ENCODE measurements around the gene CAMTA1. TPM values are rescaled to one million over a fixed set of nuclear protein-coding genes. Genes with fewer than 3 reads are reported as not detected.

Gene CAMTA1
- total RNA-seq, 1 donor from 2014 or later, result 62.9 TPM

DNA sequence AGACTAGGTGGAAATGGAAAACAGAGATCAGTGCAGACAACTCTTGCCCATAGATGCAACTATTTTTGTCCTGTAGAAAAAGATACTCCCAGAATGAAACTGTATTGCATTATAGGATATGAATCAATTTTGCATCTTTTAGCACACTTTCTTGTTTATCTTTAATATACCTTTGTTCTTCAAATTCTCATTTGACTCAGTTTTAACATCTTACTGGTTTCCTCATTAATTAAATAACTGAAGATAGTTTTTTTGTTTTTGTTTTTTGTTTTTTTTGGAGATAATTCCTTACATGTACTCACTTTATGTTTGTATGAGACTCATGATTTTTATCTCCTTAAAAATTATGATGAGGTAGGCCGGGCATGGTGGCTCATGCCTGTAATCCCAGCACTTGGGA, 10.9 kb upstream of the CAMTA1 start:
- no peak for DNase-seq (ENCODE audit: extremely low spot score in 2 of 2)
- Histone ChIP-seq H3K27me3 (no peaks in the 10 kb centered on the region), H3K36me3 (no peaks in the 10 kb centered on the region), H3K4me3 (no peak overlapping the region), H3K4me1 (peaks cover 22% of the 10 kb centered on the region), H3K27ac (no peak overlapping the region), H3K9me3 (no peaks in the 10 kb centered on the region)
- intact Hi-C loops (cut with DNase I), result no loop called here
- TF ChIP-seq POLR2AphosphoS5 (IDR thresholded peaks at IDR 0.05; ENCODE audit: insufficient read depth in 1 of 2, low read depth in 1 of 2) (no peak), POLR2A (IDR thresholded peaks at IDR 0.05) (no peak)
- TF ChIP-seq, protein P1, sequence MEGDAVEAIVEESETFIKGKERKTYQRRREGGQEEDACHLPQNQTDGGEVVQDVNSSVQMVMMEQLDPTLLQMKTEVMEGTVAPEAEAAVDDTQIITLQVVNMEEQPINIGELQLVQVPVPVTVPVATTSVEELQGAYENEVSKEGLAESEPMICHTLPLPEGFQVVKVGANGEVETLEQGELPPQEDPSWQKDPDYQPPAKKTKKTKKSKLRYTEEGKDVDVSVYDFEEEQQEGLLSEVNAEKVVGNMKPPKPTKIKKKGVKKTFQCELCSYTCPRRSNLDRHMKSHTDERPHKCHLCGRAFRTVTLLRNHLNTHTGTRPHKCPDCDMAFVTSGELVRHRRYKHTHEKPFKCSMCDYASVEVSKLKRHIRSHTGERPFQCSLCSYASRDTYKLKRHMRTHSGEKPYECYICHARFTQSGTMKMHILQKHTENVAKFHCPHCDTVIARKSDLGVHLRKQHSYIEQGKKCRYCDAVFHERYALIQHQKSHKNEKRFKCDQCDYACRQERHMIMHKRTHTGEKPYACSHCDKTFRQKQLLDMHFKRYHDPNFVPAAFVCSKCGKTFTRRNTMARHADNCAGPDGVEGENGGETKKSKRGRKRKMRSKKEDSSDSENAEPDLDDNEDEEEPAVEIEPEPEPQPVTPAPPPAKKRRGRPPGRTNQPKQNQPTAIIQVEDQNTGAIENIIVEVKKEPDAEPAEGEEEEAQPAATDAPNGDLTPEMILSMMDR (IDR thresholded peaks at IDR 0.05), result no peak

GRCh38 chr1:6775261-6776043, 9.8 kb upstream of the CAMTA1 start:
- TF ChIP-seq POLR2AphosphoS5 (IDR thresholded peaks at IDR 0.05; ENCODE audit: insufficient read depth in 1 of 2, low read depth in 1 of 2) (no peak), POLR2A (IDR thresholded peaks at IDR 0.05) (no peak)
- Histone ChIP-seq H3K27me3 (no peaks in the 10 kb centered on the region), H3K4me3 (no peak overlapping the region), H3K27ac (no peak overlapping the region), H3K9me3 (no peaks in the 10 kb centered on the region), H3K36me3 (no peaks in the 10 kb centered on the region), H3K4me1 (peaks cover 20% of the 10 kb centered on the region)
- peak in 1 of 2 donors; percentile 7 for DNase-seq (ENCODE audit: extremely low spot score in 2 of 2)
- intact Hi-C loops (cut with DNase I), result no loop called here

DNA sequence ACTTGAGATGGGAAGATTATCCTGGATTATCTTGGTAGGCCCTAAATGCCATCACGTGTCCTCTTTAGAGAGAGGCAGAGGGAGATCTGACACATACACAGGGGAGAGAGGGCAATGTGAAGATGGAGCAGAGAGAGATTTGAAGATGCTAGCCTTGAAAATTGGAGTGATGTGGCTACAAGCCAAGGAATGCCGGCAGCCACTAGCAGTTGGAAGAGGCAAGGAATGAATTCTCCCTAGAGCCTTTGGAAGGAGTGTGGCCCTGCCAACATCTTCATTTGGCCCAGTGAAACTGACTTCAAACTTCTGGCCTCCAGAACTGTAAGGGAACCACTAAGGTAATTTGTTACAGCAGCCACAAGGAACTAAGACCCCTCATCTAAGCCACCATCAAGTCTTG, 8.9 kb upstream of the CAMTA1 start:
- H3K4me1 ChIP-seq, result peaks cover 10% of the 10 kb centered on the region
- DNase-seq (ENCODE audit: extremely low spot score in 2 of 2), result peak in 1 of 2 donors; percentile 16
- intact Hi-C loops (cut with DNase I), result no loop called here

GRCh38 chr1:6776895-6777294, 8.4 kb upstream of the CAMTA1 start:
- DNase-seq (ENCODE audit: extremely low spot score in 2 of 2), result peak in 1 of 2 donors; percentile 91
- Histone ChIP-seq H3K4me3 (no peak overlapping the region), H3K4me1 (peaks cover 5% of the 10 kb centered on the region), H3K27ac (no peak overlapping the region), H3K36me3 (no peaks in the 10 kb centered on the region), H3K27me3 (no peaks in the 10 kb centered on the region), H3K9me3 (no peaks in the 10 kb centered on the region)
- intact Hi-C loops (cut with DNase I), result no loop called here
- TF ChIP-seq, protein P1 (IDR thresholded peaks at IDR 0.05), result no peak
- no peak for TF ChIP-seq POLR2A (IDR thresholded peaks at IDR 0.05)
- TF ChIP-seq POLR2AphosphoS5 (IDR thresholded peaks at IDR 0.05; ENCODE audit: insufficient read depth in 1 of 2, low read depth in 1 of 2), result no peak

More for the DNA sequence above, 8.9 kb upstream of the CAMTA1 start:
- Histone ChIP-seq H3K9me3 (no peaks in the 10 kb centered on the region), H3K4me3 (no peak overlapping the region), H3K27me3 (no peaks in the 10 kb centered on the region), H3K36me3 (no peaks in the 10 kb centered on the region), H3K27ac (no peak overlapping the region)
- TF ChIP-seq, protein P1 (IDR thresholded peaks at IDR 0.05), result no peak
- TF ChIP-seq POLR2A (IDR thresholded peaks at IDR 0.05), result no peak
- no peak for TF ChIP-seq POLR2AphosphoS5 (IDR thresholded peaks at IDR 0.05; ENCODE audit: insufficient read depth in 1 of 2, low read depth in 1 of 2)

- no peak overlapping the region for H3K4me3 ChIP-seq
- no peaks in the 10 kb centered on the region for H3K36me3 ChIP-seq
- H3K27me3 ChIP-seq, result no peaks in the 10 kb centered on the region
- no peak for TF ChIP-seq POLR2A (IDR thresholded peaks at IDR 0.05)
- TF ChIP-seq POLR2AphosphoS5 (IDR thresholded peaks at IDR 0.05; ENCODE audit: insufficient read depth in 1 of 2, low read depth in 1 of 2), result no peak
- TF ChIP-seq, protein P1 (IDR thresholded peaks at IDR 0.05), result no peak
- no peaks in the 10 kb centered on the region for H3K9me3 ChIP-seq
- no peak for DNase-seq (ENCODE audit: extremely low spot score in 2 of 2)
- H3K27ac ChIP-seq, result no peak overlapping the region
- H3K4me1 ChIP-seq, result no peaks in the 10 kb centered on the region
- intact Hi-C loops (cut with DNase I), result no loop called here
Observed at GRCh38 chr1:6777813-6778212, 7.4 kb upstream of the CAMTA1 start.
